Measurements from ENCODE around the gene UBTD1. TPM values are rescaled to one million over a fixed set of nuclear protein-coding genes. Genes with fewer than 3 reads are reported as not detected.

UBTD1 gene
- total RNA-seq, 2 experiments from 2014 or later, result 1.6 to 2.1 TPM

- peaks cover 5% of the 10 kb centered on the region for H3K4me1 Mint-ChIP-seq (ENCODE audit: low read depth)
- no peaks in the 10 kb centered on the region for H3K9me3 Mint-ChIP-seq
- no peak overlapping the region for H3K4me3 Mint-ChIP-seq
- TF ChIP-seq, protein P1, sequence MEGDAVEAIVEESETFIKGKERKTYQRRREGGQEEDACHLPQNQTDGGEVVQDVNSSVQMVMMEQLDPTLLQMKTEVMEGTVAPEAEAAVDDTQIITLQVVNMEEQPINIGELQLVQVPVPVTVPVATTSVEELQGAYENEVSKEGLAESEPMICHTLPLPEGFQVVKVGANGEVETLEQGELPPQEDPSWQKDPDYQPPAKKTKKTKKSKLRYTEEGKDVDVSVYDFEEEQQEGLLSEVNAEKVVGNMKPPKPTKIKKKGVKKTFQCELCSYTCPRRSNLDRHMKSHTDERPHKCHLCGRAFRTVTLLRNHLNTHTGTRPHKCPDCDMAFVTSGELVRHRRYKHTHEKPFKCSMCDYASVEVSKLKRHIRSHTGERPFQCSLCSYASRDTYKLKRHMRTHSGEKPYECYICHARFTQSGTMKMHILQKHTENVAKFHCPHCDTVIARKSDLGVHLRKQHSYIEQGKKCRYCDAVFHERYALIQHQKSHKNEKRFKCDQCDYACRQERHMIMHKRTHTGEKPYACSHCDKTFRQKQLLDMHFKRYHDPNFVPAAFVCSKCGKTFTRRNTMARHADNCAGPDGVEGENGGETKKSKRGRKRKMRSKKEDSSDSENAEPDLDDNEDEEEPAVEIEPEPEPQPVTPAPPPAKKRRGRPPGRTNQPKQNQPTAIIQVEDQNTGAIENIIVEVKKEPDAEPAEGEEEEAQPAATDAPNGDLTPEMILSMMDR (IDR thresholded peaks at IDR 0.05), result no peak
- H3K27me3 Mint-ChIP-seq, result no peaks in the 10 kb centered on the region
- no peak overlapping the region for H3K27ac Mint-ChIP-seq
- H3K36me3 Mint-ChIP-seq (ENCODE audit: low read depth), result peaks cover 27% of the 10 kb centered on the region
- DNase-seq, result no peak
- POLR2A ChIA-PET, result no interaction called here
- intact Hi-C loops (cut with micrococcal nuclease), result no loop called here
- CTCF ChIA-PET, result interaction anchor here (1.0 to 1.7 kb wide), 3 partner anchors 11 to 19 kb away, joined by 3 to 5 read pairs (median 4); no protein-coding TSS in a partner anchor
- no peak for ATAC-seq
These were observed 15.2 kb upstream of the UBTD1 start for GRCh38 chr10:97483506-97483905.

DNA sequence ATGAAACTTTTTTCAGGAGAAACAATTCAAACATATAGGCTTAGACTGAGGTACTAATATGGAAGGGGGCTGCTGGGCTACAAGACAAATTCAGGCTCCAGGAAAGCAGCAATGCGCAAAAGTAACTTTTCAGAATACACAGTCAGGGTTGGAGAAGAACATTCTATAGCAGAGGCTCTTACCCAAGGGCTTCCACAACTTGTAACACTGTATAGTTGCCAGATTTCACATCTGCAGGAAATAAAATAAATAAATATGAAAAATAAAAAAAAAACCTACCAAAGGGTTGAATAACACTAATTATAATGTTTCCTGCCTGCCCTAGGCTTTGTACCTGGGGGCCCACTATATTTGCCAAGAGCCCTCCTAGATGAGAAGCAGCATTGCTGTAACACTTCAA is 14.8 kb upstream of the UBTD1 start:
- Mint-ChIP-seq H3K4me1 (ENCODE audit: low read depth) (peaks cover 6% of the 10 kb centered on the region), H3K27ac (no peak overlapping the region), H3K27me3 (no peaks in the 10 kb centered on the region), H3K36me3 (ENCODE audit: low read depth) (peaks cover 27% of the 10 kb centered on the region), H3K9me3 (no peaks in the 10 kb centered on the region), H3K4me3 (no peak overlapping the region)
- CTCF ChIA-PET, result interaction anchor here (1.0 to 1.7 kb wide), 2 partner anchors 17 to 19 kb away, joined by 4 to 5 read pairs; no protein-coding TSS in a partner anchor
- POLR2A ChIA-PET, result no interaction called here
- DNase-seq (no peak), ATAC-seq (no peak)
- intact Hi-C loops (cut with micrococcal nuclease), result no loop called here
- TF ChIP-seq, protein P1 (IDR thresholded peaks at IDR 0.05), result no peak

GRCh38 chr10:97485647-97486281 is 13.0 kb upstream of the UBTD1 start:
- no peak for DNase-seq
- H3K27ac Mint-ChIP-seq, result no peak overlapping the region
- TF ChIP-seq, protein P1 (IDR thresholded peaks at IDR 0.05), result no peak
- intact Hi-C loops (cut with micrococcal nuclease), result no loop called here
- H3K4me1 Mint-ChIP-seq (ENCODE audit: low read depth), result peaks cover 21% of the 10 kb centered on the region
- no peaks in the 10 kb centered on the region for H3K9me3 Mint-ChIP-seq
- peaks cover 16% of the 10 kb centered on the region for H3K36me3 Mint-ChIP-seq (ENCODE audit: low read depth)
- ATAC-seq, result no peak
- CTCF ChIA-PET, result no interaction called here
- POLR2A ChIA-PET, result no interaction called here
- no peak overlapping the region for H3K4me3 Mint-ChIP-seq
- no peaks in the 10 kb centered on the region for H3K27me3 Mint-ChIP-seq

GRCh38 chr10:97490592-97490991 is 8.1 kb upstream of the UBTD1 start:
- H3K4me1 Mint-ChIP-seq (ENCODE audit: low read depth), result peaks cover 44% of the 10 kb centered on the region
- POLR2A ChIA-PET, result interaction anchor here (1.2 kb wide), 1 partner anchor 60 kb away, joined by 3 read pairs; no protein-coding TSS in a partner anchor
- DNase-seq, result no peak
- no peak overlapping the region for H3K27ac Mint-ChIP-seq
- intact Hi-C loops (cut with micrococcal nuclease), result loop anchor here (10.0 kb wide), 1 partner anchor 86 kb away; the partner anchor contains the start of gene RRP12
- H3K27me3 Mint-ChIP-seq, result no peaks in the 10 kb centered on the region
- no peak overlapping the region for H3K4me3 Mint-ChIP-seq
- TF ChIP-seq, protein P1 (IDR thresholded peaks at IDR 0.05), result no peak
- CTCF ChIA-PET, result interaction anchor here (1.3 to 1.7 kb wide), 2 partner anchors 10 to 26 kb away, joined by 4 read pairs; no protein-coding TSS in a partner anchor
- no peak for ATAC-seq
- no peaks in the 10 kb centered on the region for H3K9me3 Mint-ChIP-seq
- peaks cover 23% of the 10 kb centered on the region for H3K36me3 Mint-ChIP-seq (ENCODE audit: low read depth)

DNA sequence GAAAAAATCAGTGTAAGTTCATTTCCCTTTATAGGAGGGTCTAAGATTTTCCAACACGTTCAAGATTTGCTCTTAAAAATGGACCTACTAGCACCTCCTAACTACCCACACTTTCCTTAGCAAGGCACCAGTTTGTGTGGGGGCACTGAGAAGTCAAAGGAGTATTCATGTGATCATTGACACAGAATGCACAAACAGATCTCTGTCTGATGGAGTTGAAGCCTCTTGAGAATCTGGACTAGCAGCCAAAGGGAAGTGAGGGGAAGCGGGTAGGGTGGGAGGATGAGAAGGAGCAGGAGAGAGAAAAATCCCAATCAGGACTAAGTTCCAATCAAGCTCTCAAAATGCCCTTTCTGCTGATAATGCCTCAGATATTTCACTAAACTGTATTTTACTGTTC is 4.6 kb upstream of the UBTD1 start:
- CTCF ChIA-PET, result interaction anchor here (0.6 to 2.2 kb wide), 3 partner anchors 11 to 60 kb away, joined by 3 to 7 read pairs (median 3); no protein-coding TSS in a partner anchor
- TF ChIP-seq, protein P1 (IDR thresholded peaks at IDR 0.05), result no peak
- peak overlapping the region; percentile 4 for H3K27ac Mint-ChIP-seq
- POLR2A ChIA-PET, result interaction anchor here (1.0 kb wide), 2 partner anchors 26 to 52 kb away, joined by 4 read pairs; no protein-coding TSS in a partner anchor
- H3K4me1 Mint-ChIP-seq (ENCODE audit: low read depth), result peaks cover 53% of the 10 kb centered on the region
- H3K4me3 Mint-ChIP-seq, result no peak overlapping the region
- H3K36me3 Mint-ChIP-seq (ENCODE audit: low read depth), result peaks cover 26% of the 10 kb centered on the region
- intact Hi-C loops (cut with micrococcal nuclease), result loop anchor here (10.0 kb wide), 1 partner anchor 89 kb away; the partner anchor contains the start of gene RRP12
- H3K9me3 Mint-ChIP-seq, result no peaks in the 10 kb centered on the region
- ATAC-seq, result no peak
- no peak for DNase-seq
- no peaks in the 10 kb centered on the region for H3K27me3 Mint-ChIP-seq
